Fibroblast of lung (primary cell): ENCODE data around the gene CIAO2B. TPM values are rescaled to one million over a fixed set of nuclear protein-coding genes. Genes with fewer than 3 reads are reported as not detected.

ENCODE experiments used
- DNase-seq, 2 donors: peaks; one replicate each; pipeline versions ENCODE4 v3.0.0 to v3.0.0-alpha.2; 2010; ENCODE audit warnings: low read depth in 2 of 2
- H2AFZ ChIP-seq: 2 replicates; pipeline ENCODE4 v1.5.1; 2012; ENCODE audit warnings: low read length, control low read depth, inconsistent platforms
- H3K27ac ChIP-seq: 2 replicates; pipeline ENCODE4 v1.5.1; 2011; ENCODE audit warnings: low read length, control low read depth; ENCODE audit not compliant: insufficient read depth
- H3K27me3 ChIP-seq: 2 replicates; pipeline ENCODE4 v1.5.1; 2011; ENCODE audit warnings: mild to moderate bottlenecking, low read length; ENCODE audit not compliant: control insufficient read depth, insufficient read depth
- H3K36me3 ChIP-seq: 2 replicates; pipeline ENCODE4 v1.5.1; 2011; ENCODE audit warnings: low read length; ENCODE audit not compliant: control insufficient read depth, insufficient read depth
- H3K4me1 ChIP-seq: 2 replicates; pipeline ENCODE4 v1.5.1; 2011; ENCODE audit warnings: low read length; ENCODE audit not compliant: control insufficient read depth, insufficient read depth; ENCODE audit errors: extremely low read depth
- H3K4me2 ChIP-seq: 2 replicates; pipeline ENCODE4 v1.5.1; 2011; ENCODE audit warnings: low read length, control low read depth; ENCODE audit not compliant: insufficient read depth; ENCODE audit errors: extremely low read depth
- H3K4me3 ChIP-seq, 4 experiments: fragments of 200-600 bp in 1 of 4; sonication (generic) in 1 of 4; replicated peaks in 1 of 4; 2 replicates each; pipeline ENCODE4 v1.5.1; 2011 to 2016; ENCODE audit warnings: low read length in 4 of 4, low read depth in 3 of 4, mild to moderate bottlenecking in 3 of 4, control low read depth in 2 of 4, inconsistent platforms in 1 of 4, mixed read lengths in 1 of 4; ENCODE audit not compliant: insufficient read depth in 1 of 4; ENCODE audit errors: control extremely low read depth in 1 of 4
- H3K79me2 ChIP-seq: 2 replicates; pipeline ENCODE4 v1.5.1; 2012; ENCODE audit warnings: mild to moderate bottlenecking, low read length, inconsistent platforms; ENCODE audit not compliant: control insufficient read depth, insufficient read depth
- H3K9ac ChIP-seq: 2 replicates; pipeline ENCODE4 v1.5.1; 2011; ENCODE audit warnings: mild to moderate bottlenecking, low read length, control low read depth; ENCODE audit not compliant: insufficient read depth
- H3K9me3 ChIP-seq: 2 replicates; pipeline ENCODE4 v1.5.1; 2012; ENCODE audit warnings: low read depth, low read length; ENCODE audit not compliant: control insufficient read depth, insufficient read depth
- H4K20me1 ChIP-seq: 2 replicates; pipeline ENCODE4 v1.5.1; 2011; ENCODE audit warnings: low read length; ENCODE audit not compliant: control insufficient read depth, insufficient read depth; ENCODE audit errors: extremely low read depth
- CTCF ChIP-seq, 2 donors: IDR thresholded peaks in 1 of 2; conservative IDR thresholded peaks in 1 of 2; 1 replicate in 1 of 2; 2 replicates in 1 of 2; pipeline ENCODE4 v1.5.1; 2011 to 2012; ENCODE audit warnings: low read length in 2 of 2, control low read depth in 1 of 2, inconsistent platforms in 1 of 2, low read depth in 1 of 2, mild to moderate bottlenecking in 1 of 2
- EZH2 ChIP-seq: IDR thresholded peaks from 2 replicates; pipeline ENCODE4 v1.5.1; 2012; ENCODE audit warnings: low read length, control low read depth, mild to moderate bottlenecking; ENCODE audit errors: missing control alignments
- polyA plus RNA-seq, 2 donors: library from polyadenylated mRNA; depleted of rRNA in 1 of 2; stranded (reverse) in 1 of 2; unstranded in 1 of 2; fragments of >200 nt; gene quantifications; 2 replicates each; pipeline ENCODE4 v1.2.1, GENCODE V29; 2011 to 2012; ENCODE audit warnings: missing spikeins in 1 of 2
- total RNA-seq: library from RNA; depleted of rRNA; stranded (reverse); fragments of >200 nt; gene quantifications from 2 replicates; pipeline ENCODE4 v1.2.1, GENCODE V29; 2014

CIAO2B gene
- total and polyA plus RNA-seq, 2 donors (not counting 1 experiment from before 2014, with no cell fraction given), result 115 to 217 TPM

GRCh38 chr16:66889622-66890021 lies 44.6 kb downstream of the CIAO2B start:
- TF ChIP-seq CTCF (conservative IDR thresholded peaks at IDR 0.05 in 1 of 2, IDR thresholded peaks at IDR 0.05 in 1 of 2; ENCODE audit: low read depth in 1 of 2, low read length in 2 of 2) (no peak), EZH2 (no peak)
- H3K27me3 ChIP-seq, result no peaks in the 10 kb centered on the region
- no peaks in the 10 kb centered on the region for H4K20me1 ChIP-seq
- H3K79me2 ChIP-seq, result no peaks in the 10 kb centered on the region
- no peak for DNase-seq
- no peak overlapping the region for H3K27ac ChIP-seq
- no peaks in the 10 kb centered on the region for H3K4me1 ChIP-seq
- no peaks in the 10 kb centered on the region for H3K9me3 ChIP-seq
- H3K4me2 ChIP-seq, result no peak overlapping the region
- peaks cover 10% of the 10 kb centered on the region for H3K36me3 ChIP-seq
- H2AFZ ChIP-seq, result no peak overlapping the region
- no peak overlapping the region for H3K4me3 ChIP-seq
- H3K9ac ChIP-seq, result no peak overlapping the region

GRCh38 chr16:66888647-66889615 lies 45.3 kb downstream of the CIAO2B start:
- no peaks in the 10 kb centered on the region for H3K27me3 ChIP-seq
- H3K9me3 ChIP-seq, result no peaks in the 10 kb centered on the region
- no peaks in the 10 kb centered on the region for H4K20me1 ChIP-seq
- H2AFZ ChIP-seq, result no peak overlapping the region
- no peaks in the 10 kb centered on the region for H3K79me2 ChIP-seq
- no peak overlapping the region for H3K4me3 ChIP-seq
- H3K9ac ChIP-seq, result no peak overlapping the region
- no peak overlapping the region for H3K27ac ChIP-seq
- no peak overlapping the region for H3K4me2 ChIP-seq
- H3K4me1 ChIP-seq, result no peaks in the 10 kb centered on the region
- TF ChIP-seq CTCF (conservative IDR thresholded peaks at IDR 0.05 in 1 of 2, IDR thresholded peaks at IDR 0.05 in 1 of 2; ENCODE audit: low read depth in 1 of 2, low read length in 2 of 2) (no peak), EZH2 (no peak)
- peaks cover 12% of the 10 kb centered on the region for H3K36me3 ChIP-seq
- peak in 1 of 2 donors; percentile 43 for DNase-seq

GRCh38 chr16:66886914-66887313 lies 47.3 kb downstream of the CIAO2B start:
- Histone ChIP-seq H2AFZ (no peak overlapping the region), H3K9ac (no peak overlapping the region), H4K20me1 (no peaks in the 10 kb centered on the region), H3K9me3 (no peaks in the 10 kb centered on the region), H3K4me3 (no peak overlapping the region), H3K27ac (no peak overlapping the region), H3K4me2 (no peak overlapping the region), H3K4me1 (no peaks in the 10 kb centered on the region), H3K36me3 (peaks cover 12% of the 10 kb centered on the region), H3K79me2 (no peaks in the 10 kb centered on the region), H3K27me3 (no peaks in the 10 kb centered on the region)
- DNase-seq, result peak in 1 of 2 donors; percentile 84
- TF ChIP-seq CTCF (conservative IDR thresholded peaks at IDR 0.05 in 1 of 2, IDR thresholded peaks at IDR 0.05 in 1 of 2; ENCODE audit: low read depth in 1 of 2, low read length in 2 of 2) (no peak), EZH2 (no peak)
